Natural killer cell (primary cell): ENCODE results near the gene DARS1. TPM values are rescaled to one million over a fixed set of nuclear protein-coding genes. Genes with fewer than 3 reads are reported as not detected.

Experiments
- ATAC-seq, 3 donors: fragments of 150-1000 bp in 2 of 3; fragments of 200-7000 bp in 1 of 3; cut with Tn5 transposase; 1 replicate in 1 of 3; 2 replicates in 2 of 3; pipeline ENCODE4 v1.10.0; 2021; ENCODE audit warnings: mild to moderate bottlenecking in 2 of 3, moderate library complexity in 2 of 3
- DNase-seq, 2 donors: peaks; one replicate each; pipeline versions ENCODE4 v3.0.0 to v3.0.0-alpha.2; 2013 to 2021; ENCODE audit warnings: mixed read lengths in 1 of 2
- H3K27ac ChIP-seq: one replicate; pipeline ENCODE4 v1.5.1; 2013; ENCODE audit warnings: mild to moderate bottlenecking, low read length
- H3K27me3 ChIP-seq: one replicate; pipeline ENCODE4 v1.6.1; 2013; ENCODE audit warnings: low read length; ENCODE audit not compliant: control insufficient read depth, insufficient read depth
- H3K36me3 ChIP-seq: one replicate; pipeline ENCODE4 v1.6.1; 2013; ENCODE audit warnings: low read length; ENCODE audit not compliant: control insufficient read depth, insufficient read depth
- H3K4me1 ChIP-seq: one replicate; pipeline ENCODE4 v1.6.1; 2013; ENCODE audit warnings: low read length; ENCODE audit not compliant: control insufficient read depth, insufficient read depth
- H3K4me3 ChIP-seq: one replicate; pipeline ENCODE4 v1.5.1; 2013; ENCODE audit warnings: low read length
- H3K9me3 ChIP-seq: one replicate; pipeline ENCODE4 v1.6.1; 2013; ENCODE audit warnings: low read length; ENCODE audit not compliant: control insufficient read depth, insufficient read depth
- H3K27ac Mint-ChIP-seq, 2 donors: one replicate each; pipeline ENCODE4 v1.8.0; 2022; ENCODE audit warnings: mild to moderate bottlenecking in 2 of 2, mixed read lengths in 2 of 2, moderate library complexity in 1 of 2
- H3K27me3 Mint-ChIP-seq, 2 donors: one replicate each; pipeline ENCODE4 v1.8.0; 2022; ENCODE audit warnings: low read depth in 2 of 2, mixed read lengths in 2 of 2
- H3K36me3 Mint-ChIP-seq: one replicate; pipeline ENCODE4 v1.8.0; 2022; ENCODE audit warnings: mixed read lengths
- H3K4me1 Mint-ChIP-seq, 2 donors: one replicate each; pipeline ENCODE4 v1.8.0; 2022; ENCODE audit warnings: mixed read lengths in 2 of 2
- H3K4me3 Mint-ChIP-seq: one replicate; pipeline ENCODE4 v1.8.0; 2022; ENCODE audit warnings: mild to moderate bottlenecking, moderate library complexity, mixed read lengths
- H3K9me3 Mint-ChIP-seq, 2 donors: one replicate each; pipeline ENCODE4 v1.8.0; 2022; ENCODE audit warnings: mixed read lengths in 2 of 2
- WGBS: methylation state at CpG from one replicate; pipeline ENCODE4 v1.1.7; 2013; ENCODE audit warnings: missing lambda C conversion rate; ENCODE audit not compliant: insufficient coverage; 5-methylcytosine and 5-hydroxymethylcytosine counted together
- intact Hi-C: fragments of 100-400 bp; cut with micrococcal nuclease; formaldehyde crosslinking; loops from one replicate; pipeline ENCODE4 v1.14.2; 2022
- total RNA-seq, 4 donors: library from RNA; stranded (reverse); fragments of 120-200 nt in 1 of 4; gene quantifications; one replicate each; pipeline versions ENCODE4 v1.2.3 to v1.2.4, GENCODE V29; 2013 to 2022
- TF ChIP-seq, protein P1 (sequence below): fragments of 200-600 bp; IDR thresholded peaks from one replicate; pipeline ENCODE4 v1.8.0; 2022; ENCODE audit warnings: antibody characterized with exemption

The DARS1 gene
- total RNA-seq, 3 donors from 2014 or later (not counting 1 experiment from before 2014, with no cell fraction given): 28.4 to 31.3 (median 30.3) TPM

DNA sequence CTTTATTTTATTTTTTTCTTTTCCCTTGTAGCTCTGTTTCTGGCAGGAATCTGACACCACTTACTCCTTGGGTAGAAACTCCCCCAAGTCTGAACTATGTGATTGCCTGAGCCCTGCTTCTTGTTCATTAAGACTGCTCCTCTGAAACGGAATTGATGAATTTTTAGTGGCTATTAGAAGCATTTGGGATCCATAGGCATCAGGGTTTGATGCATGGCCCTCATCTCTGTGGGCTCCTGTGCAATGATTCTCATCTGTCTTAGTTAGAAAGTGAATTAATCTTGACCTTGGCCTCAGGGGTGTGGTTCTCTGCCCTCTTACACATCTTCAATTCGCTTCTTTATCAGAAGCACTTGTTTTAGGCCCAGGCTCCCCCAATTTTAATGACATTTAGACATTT is 31.0 kb upstream of the DARS1 start:
- H3K4me3 ChIP-seq: no peak overlapping the region
- TF ChIP-seq, protein P1, sequence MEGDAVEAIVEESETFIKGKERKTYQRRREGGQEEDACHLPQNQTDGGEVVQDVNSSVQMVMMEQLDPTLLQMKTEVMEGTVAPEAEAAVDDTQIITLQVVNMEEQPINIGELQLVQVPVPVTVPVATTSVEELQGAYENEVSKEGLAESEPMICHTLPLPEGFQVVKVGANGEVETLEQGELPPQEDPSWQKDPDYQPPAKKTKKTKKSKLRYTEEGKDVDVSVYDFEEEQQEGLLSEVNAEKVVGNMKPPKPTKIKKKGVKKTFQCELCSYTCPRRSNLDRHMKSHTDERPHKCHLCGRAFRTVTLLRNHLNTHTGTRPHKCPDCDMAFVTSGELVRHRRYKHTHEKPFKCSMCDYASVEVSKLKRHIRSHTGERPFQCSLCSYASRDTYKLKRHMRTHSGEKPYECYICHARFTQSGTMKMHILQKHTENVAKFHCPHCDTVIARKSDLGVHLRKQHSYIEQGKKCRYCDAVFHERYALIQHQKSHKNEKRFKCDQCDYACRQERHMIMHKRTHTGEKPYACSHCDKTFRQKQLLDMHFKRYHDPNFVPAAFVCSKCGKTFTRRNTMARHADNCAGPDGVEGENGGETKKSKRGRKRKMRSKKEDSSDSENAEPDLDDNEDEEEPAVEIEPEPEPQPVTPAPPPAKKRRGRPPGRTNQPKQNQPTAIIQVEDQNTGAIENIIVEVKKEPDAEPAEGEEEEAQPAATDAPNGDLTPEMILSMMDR: no peak
- intact Hi-C loops: no loop called here
- ATAC-seq (no peak), DNase-seq (no peak)
- Mint-ChIP-seq H3K4me3 (no peak overlapping the region), H3K36me3 (no peaks in the 10 kb centered on the region), H3K9me3 (no peaks in the 10 kb centered on the region), H3K4me1 (peaks cover 14 to 19% of the 10 kb centered on the region in 2 donors), H3K27ac (no peak overlapping the region), H3K27me3 (peaks cover 0 to 10% of the 10 kb centered on the region in 2 donors)
- no peak overlapping the region for H3K27ac ChIP-seq
- peaks cover 6% of the 10 kb centered on the region for H3K4me1 ChIP-seq
- no peaks in the 10 kb centered on the region for H3K27me3 ChIP-seq
- WGBS: 100% methylated on average over 2 of the region's 2 CpGs
- no peaks in the 10 kb centered on the region for H3K9me3 ChIP-seq
- no peaks in the 10 kb centered on the region for H3K36me3 ChIP-seq

DNA sequence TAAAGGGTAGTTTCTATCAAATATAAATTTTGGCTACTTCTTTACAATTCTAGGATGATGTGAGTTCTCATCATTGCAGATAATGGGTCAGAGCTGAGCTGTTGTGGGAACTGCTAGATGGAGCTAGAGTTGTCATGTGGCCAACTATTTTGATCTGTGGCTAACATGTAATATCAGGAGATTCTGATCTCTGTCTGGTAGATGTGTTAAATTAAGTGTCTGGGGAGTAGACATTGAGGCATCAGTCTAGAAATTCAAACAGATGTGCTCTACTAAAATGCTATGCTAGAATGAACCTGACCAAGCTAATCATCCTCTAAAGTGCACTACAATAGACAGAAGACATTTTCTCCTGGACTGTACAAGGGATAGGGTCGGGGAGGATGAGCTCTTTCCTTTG is 30.3 kb upstream of the DARS1 start:
- Histone ChIP-seq H3K27me3 (no peaks in the 10 kb centered on the region), H3K4me3 (no peak overlapping the region), H3K27ac (no peak overlapping the region), H3K4me1 (peaks cover 6% of the 10 kb centered on the region), H3K9me3 (no peaks in the 10 kb centered on the region), H3K36me3 (no peaks in the 10 kb centered on the region)
- Mint-ChIP-seq H3K27me3 (peaks cover 0 to 10% of the 10 kb centered on the region in 2 donors), H3K27ac (no peak overlapping the region), H3K4me1 (peaks cover 14 to 19% of the 10 kb centered on the region in 2 donors), H3K9me3 (no peaks in the 10 kb centered on the region), H3K4me3 (no peak overlapping the region), H3K36me3 (no peaks in the 10 kb centered on the region)
- peak; percentile 81 to 93 (median 82) for ATAC-seq
- TF ChIP-seq, protein P1: no peak
- DNase-seq: peak in 1 of 2 donors; percentile 47
- 73% methylated on average over 1 of the region's 1 CpG for WGBS
- intact Hi-C loops: no loop called here

DNA sequence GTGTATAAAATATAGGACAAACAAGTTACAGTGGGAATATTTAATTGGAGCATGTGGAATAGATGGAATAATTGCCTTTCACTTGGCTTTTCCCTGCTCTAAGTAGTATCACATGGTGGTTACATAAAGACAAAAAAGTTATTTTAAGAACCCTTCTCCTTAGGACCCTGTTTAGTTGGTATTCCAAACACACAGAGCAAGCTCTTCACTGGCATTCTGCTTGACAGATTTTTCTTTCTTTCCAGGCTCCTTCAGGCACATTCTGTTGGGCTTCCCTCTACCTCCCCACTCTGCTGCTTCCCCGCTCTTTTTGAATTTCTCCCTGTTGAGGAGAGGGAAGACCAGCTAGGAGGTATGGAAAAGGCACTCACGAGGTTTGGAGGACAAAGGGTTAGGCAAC is 29.0 kb upstream of the DARS1 start:
- intact Hi-C loops: no loop called here
- Histone ChIP-seq H3K4me1 (peaks cover 6% of the 10 kb centered on the region), H3K36me3 (no peaks in the 10 kb centered on the region), H3K27ac (no peak overlapping the region), H3K27me3 (no peaks in the 10 kb centered on the region), H3K9me3 (no peaks in the 10 kb centered on the region), H3K4me3 (no peak overlapping the region)
- H3K9me3 Mint-ChIP-seq: no peaks in the 10 kb centered on the region
- no peak overlapping the region for H3K4me3 Mint-ChIP-seq
- ATAC-seq (no peak), DNase-seq (no peak)
- H3K36me3 Mint-ChIP-seq: no peaks in the 10 kb centered on the region
- peaks cover 14 to 19% of the 10 kb centered on the region in 2 donors for H3K4me1 Mint-ChIP-seq
- peaks cover 0 to 3% of the 10 kb centered on the region in 2 donors for H3K27me3 Mint-ChIP-seq
- WGBS: 100% methylated on average over 1 of the region's 2 CpGs
- TF ChIP-seq, protein P1: no peak
- no peak overlapping the region for H3K27ac Mint-ChIP-seq

- no peaks in the 10 kb centered on the region for H3K27me3 Mint-ChIP-seq
- intact Hi-C loops: no loop called here
- no peak overlapping the region for H3K27ac ChIP-seq
- H3K9me3 ChIP-seq: no peaks in the 10 kb centered on the region
- peaks cover 11% of the 10 kb centered on the region for H3K4me1 ChIP-seq
- H3K27ac Mint-ChIP-seq: no peak overlapping the region
- no peak for DNase-seq
- ATAC-seq: no peak
- H3K4me3 Mint-ChIP-seq: no peak overlapping the region
- H3K4me3 ChIP-seq: no peak overlapping the region
- H3K36me3 ChIP-seq: no peaks in the 10 kb centered on the region
- no peaks in the 10 kb centered on the region for H3K36me3 Mint-ChIP-seq
- peaks cover 14 to 19% of the 10 kb centered on the region in 2 donors for H3K4me1 Mint-ChIP-seq
- 74% methylated on average over 3 of the region's 4 CpGs for WGBS
- TF ChIP-seq, protein P1: no peak
- no peaks in the 10 kb centered on the region for H3K27me3 ChIP-seq
- no peaks in the 10 kb centered on the region for H3K9me3 Mint-ChIP-seq
Measured at GRCh38 chr2:136013955-136014354, 28.5 kb upstream of the DARS1 start.
